ENCODE measurements around the gene AGPAT3. TPM values are rescaled to one million over a fixed set of nuclear protein-coding genes. Genes with fewer than 3 reads are reported as not detected.
A peak's percentile ranks its signal among the peaks of the same experiment; 100 is the strongest.

The AGPAT3 gene
- total and polyA plus RNA-seq, 3 donors from 2014 or later, result 64.5 to 77.5 (median 69.8) TPM

DNA sequence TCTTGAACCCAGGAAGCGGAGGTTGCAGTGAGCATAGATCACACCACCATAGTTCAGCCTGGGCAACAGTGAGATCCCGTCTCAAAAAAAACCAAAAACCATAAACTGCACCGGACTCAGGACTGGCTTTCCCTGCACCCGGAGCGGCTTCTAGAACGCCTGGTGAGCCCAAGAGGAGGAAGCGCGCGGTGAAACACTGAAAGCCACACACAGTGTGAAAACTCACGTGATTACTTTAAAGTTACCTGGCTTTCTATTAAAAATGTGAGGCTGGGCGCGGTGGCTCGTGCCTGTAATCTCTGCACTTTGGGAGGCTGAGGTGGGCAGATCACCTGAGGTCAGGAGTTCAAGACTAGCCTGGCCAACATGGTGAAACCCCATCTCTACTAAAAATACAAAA, 140.0 kb downstream of the AGPAT3 start:
- Histone ChIP-seq H3K4me1 (peaks cover 16% of the 10 kb centered on the region), H3K4me3 (no peak overlapping the region), H3K36me3 (ENCODE audit: low read depth, missing control alignments) (no peaks in the 10 kb centered on the region), H3K27me3 (no peaks in the 10 kb centered on the region), H3K27ac (no peak overlapping the region), H3K9me3 (no peaks in the 10 kb centered on the region)
- 91 to 93% methylated on average over 13 of the region's 13 CpGs for WGBS, 2 donors
- no peak for DNase-seq
- no peak for TF ChIP-seq POLR2A (IDR thresholded peaks at IDR 0.05)
- TF ChIP-seq, protein P1, sequence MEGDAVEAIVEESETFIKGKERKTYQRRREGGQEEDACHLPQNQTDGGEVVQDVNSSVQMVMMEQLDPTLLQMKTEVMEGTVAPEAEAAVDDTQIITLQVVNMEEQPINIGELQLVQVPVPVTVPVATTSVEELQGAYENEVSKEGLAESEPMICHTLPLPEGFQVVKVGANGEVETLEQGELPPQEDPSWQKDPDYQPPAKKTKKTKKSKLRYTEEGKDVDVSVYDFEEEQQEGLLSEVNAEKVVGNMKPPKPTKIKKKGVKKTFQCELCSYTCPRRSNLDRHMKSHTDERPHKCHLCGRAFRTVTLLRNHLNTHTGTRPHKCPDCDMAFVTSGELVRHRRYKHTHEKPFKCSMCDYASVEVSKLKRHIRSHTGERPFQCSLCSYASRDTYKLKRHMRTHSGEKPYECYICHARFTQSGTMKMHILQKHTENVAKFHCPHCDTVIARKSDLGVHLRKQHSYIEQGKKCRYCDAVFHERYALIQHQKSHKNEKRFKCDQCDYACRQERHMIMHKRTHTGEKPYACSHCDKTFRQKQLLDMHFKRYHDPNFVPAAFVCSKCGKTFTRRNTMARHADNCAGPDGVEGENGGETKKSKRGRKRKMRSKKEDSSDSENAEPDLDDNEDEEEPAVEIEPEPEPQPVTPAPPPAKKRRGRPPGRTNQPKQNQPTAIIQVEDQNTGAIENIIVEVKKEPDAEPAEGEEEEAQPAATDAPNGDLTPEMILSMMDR (IDR thresholded peaks at IDR 0.05), result no peak
- intact Hi-C loops (cut with DNase I; ENCODE audit: low total_unique reads), result no loop called here

DNA sequence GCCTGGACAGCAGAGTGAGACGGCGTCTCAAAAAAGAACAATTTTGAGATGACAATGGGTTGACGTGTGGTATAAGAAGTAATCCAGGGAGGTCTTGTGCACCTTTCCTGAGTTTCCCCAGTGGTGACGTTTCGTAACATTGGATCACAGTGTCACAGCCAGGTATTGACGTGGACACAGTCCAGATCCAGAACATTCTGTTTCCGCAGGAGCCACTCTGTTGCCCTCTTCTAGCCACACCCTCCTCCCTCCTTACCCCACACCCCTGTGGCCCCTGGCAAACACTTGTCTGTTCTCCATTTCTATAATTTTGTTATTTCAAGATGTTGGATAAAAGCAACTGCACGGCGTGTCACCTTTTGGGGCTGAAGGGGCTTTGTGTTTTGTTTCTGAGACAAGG, 140.6 kb downstream of the AGPAT3 start:
- no peaks in the 10 kb centered on the region for H3K27me3 ChIP-seq
- H3K9me3 ChIP-seq, result no peaks in the 10 kb centered on the region
- H3K36me3 ChIP-seq (ENCODE audit: low read depth, missing control alignments), result no peaks in the 10 kb centered on the region
- DNase-seq, result no peak
- no peak for TF ChIP-seq POLR2A (IDR thresholded peaks at IDR 0.05)
- TF ChIP-seq, protein P1 (IDR thresholded peaks at IDR 0.05), result no peak
- WGBS, 2 donors, result 83 to 87% methylated on average over 9 of the region's 9 CpGs
- peaks cover 16% of the 10 kb centered on the region for H3K4me1 ChIP-seq
- H3K4me3 ChIP-seq, result no peak overlapping the region
- intact Hi-C loops (cut with DNase I; ENCODE audit: low total_unique reads), result no loop called here
- peak overlapping the region; percentile 18 to 83 for H3K27ac ChIP-seq

GRCh38 chr21:44006017-44006619, 141.1 kb downstream of the AGPAT3 start:
- DNase-seq, result peak; percentile 58
- 35 to 54% methylated on average over 9 of the region's 9 CpGs for WGBS, 2 donors
- Histone ChIP-seq H3K36me3 (ENCODE audit: low read depth, missing control alignments) (no peaks in the 10 kb centered on the region), H3K9me3 (no peaks in the 10 kb centered on the region), H3K4me3 (no peak overlapping the region), H3K27ac (peak overlapping the region; percentile 18 to 83), H3K27me3 (no peaks in the 10 kb centered on the region), H3K4me1 (peaks cover 17% of the 10 kb centered on the region)
- intact Hi-C loops (cut with DNase I; ENCODE audit: low total_unique reads), result no loop called here
- TF ChIP-seq, protein P1 (IDR thresholded peaks at IDR 0.05), result no peak
- no peak for TF ChIP-seq POLR2A (IDR thresholded peaks at IDR 0.05)

DNA sequence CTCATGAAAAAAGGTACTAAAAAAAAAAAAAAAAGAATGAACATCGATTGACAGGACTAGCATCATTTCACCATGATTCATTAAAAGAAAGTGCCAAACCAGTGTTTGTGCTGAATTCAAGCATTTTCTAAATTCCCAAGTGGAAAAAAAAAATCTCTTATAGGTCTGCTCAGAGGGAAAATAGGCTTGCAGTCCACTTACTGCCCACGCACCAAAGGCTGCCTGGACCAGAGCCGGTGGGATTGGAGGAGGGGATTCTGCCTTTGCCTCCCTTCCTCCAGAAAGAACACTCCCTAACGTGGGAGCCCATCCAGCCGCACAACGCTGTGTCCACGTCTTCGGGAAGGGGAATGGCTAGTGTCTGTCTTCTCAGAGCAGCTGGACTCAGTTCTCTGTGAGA, 141.6 kb downstream of the AGPAT3 start:
- peak; percentile 49 for DNase-seq
- peak overlapping the region in 1 of 2 donors; percentile 83 for H3K27ac ChIP-seq

More for the DNA sequence above, 141.6 kb downstream of the AGPAT3 start:
- TF ChIP-seq, protein P1 (IDR thresholded peaks at IDR 0.05), result no peak
- no peak for TF ChIP-seq POLR2A (IDR thresholded peaks at IDR 0.05)
- no peaks in the 10 kb centered on the region for H3K36me3 ChIP-seq (ENCODE audit: low read depth, missing control alignments)
- peaks cover 21% of the 10 kb centered on the region for H3K4me1 ChIP-seq
- 44 to 47% methylated on average over 8 of the region's 8 CpGs for WGBS, 2 donors
- intact Hi-C loops (cut with DNase I; ENCODE audit: low total_unique reads), result no loop called here
- no peaks in the 10 kb centered on the region for H3K27me3 ChIP-seq
- H3K9me3 ChIP-seq, result no peaks in the 10 kb centered on the region
- no peak overlapping the region for H3K4me3 ChIP-seq

All from testis (tissue), 3 donors.